NCI-H2171 treated with DMSO at 0.1 percent for 48 hours (cell line): ENCODE results near the gene TMEM38A.
"Not testable (repeated sequence)": the region's sequence is repeated elsewhere in the genome, so short reads cannot be mapped to it uniquely, and the experiment has no call there.

ENCODE experiments used
- DNase-seq: peaks from one replicate; lab custom pipeline; 2025; lab: John Stamatoyannopoulos, UW

The TMEM38A gene

GRCh38 chr19:16637535-16637934 is 23.4 kb upstream of the TMEM38A start:
- DNase-seq = no peak

- no peak for DNase-seq
Observed at GRCh38 chr19:16638666-16639065, 22.3 kb upstream of the TMEM38A start.

- DNase-seq = no peak
Observed at GRCh38 chr19:16640951-16641350, 20.0 kb upstream of the TMEM38A start.

- DNase-seq = no peak
Observed at GRCh38 chr19:16641695-16642094, 19.2 kb upstream of the TMEM38A start.

- DNase-seq = no peak
Observed at GRCh38 chr19:16645140-16645539, 15.8 kb upstream of the TMEM38A start.

GRCh38 chr19:16649734-16650133 is 11.2 kb upstream of the TMEM38A start:
- DNase-seq = no peak

- DNase-seq = no peak
Observed at GRCh38 chr19:16650821-16651220, 10.1 kb upstream of the TMEM38A start.

GRCh38 chr19:16651421-16652188 is 9.3 kb upstream of the TMEM38A start:
- DNase-seq = not testable (repeated sequence)

- no peak for DNase-seq
Observed at GRCh38 chr19:16652854-16653253, 8.1 kb upstream of the TMEM38A start.

GRCh38 chr19:16654140-16654539 is 6.8 kb upstream of the TMEM38A start:
- DNase-seq = no peak

GRCh38 chr19:16654627-16655026 is 6.3 kb upstream of the TMEM38A start:
- DNase-seq = peak; percentile 13

GRCh38 chr19:16655727-16656126 is 5.2 kb upstream of the TMEM38A start:
- DNase-seq = no peak

- no peak for DNase-seq
Observed at GRCh38 chr19:16657384-16657783, 3.6 kb upstream of the TMEM38A start.

- DNase-seq = no peak
Observed at GRCh38 chr19:16659464-16659831, 1.5 kb upstream of the TMEM38A start.

- DNase-seq = peak; percentile 98
Observed at GRCh38 chr19:16659832-16660708, 869 bp upstream of the TMEM38A start, which contains the start of gene SMIM7. TSS of gene SMIM7 (minus strand) at chr19:16660144. CDS start at chr19:16660110, 34 bp downstream.

GRCh38 chr19:16661480-16662034 is 618 bp downstream of the TMEM38A start:
- peak; percentile 23 for DNase-seq

GRCh38 chr19:16668176-16668575 is 7.2 kb downstream of the TMEM38A start:
- no peak for DNase-seq

GRCh38 chr19:16668702-16669101 is 7.8 kb downstream of the TMEM38A start:
- not testable (repeated sequence) for DNase-seq

GRCh38 chr19:16670291-16670690 is 9.4 kb downstream of the TMEM38A start:
- DNase-seq = no peak

GRCh38 chr19:16671652-16672274 is 10.8 kb downstream of the TMEM38A start:
- no peak for DNase-seq

GRCh38 chr19:16673231-16673630 is 12.3 kb downstream of the TMEM38A start:
- DNase-seq = no peak

- not testable (repeated sequence) for DNase-seq
Observed at GRCh38 chr19:16673839-16674238, 12.9 kb downstream of the TMEM38A start.
